Measurements from ENCODE around the gene PPDPF.
A peak's percentile ranks its signal among the peaks of the same experiment; 100 is the strongest.

Gene PPDPF

DNA sequence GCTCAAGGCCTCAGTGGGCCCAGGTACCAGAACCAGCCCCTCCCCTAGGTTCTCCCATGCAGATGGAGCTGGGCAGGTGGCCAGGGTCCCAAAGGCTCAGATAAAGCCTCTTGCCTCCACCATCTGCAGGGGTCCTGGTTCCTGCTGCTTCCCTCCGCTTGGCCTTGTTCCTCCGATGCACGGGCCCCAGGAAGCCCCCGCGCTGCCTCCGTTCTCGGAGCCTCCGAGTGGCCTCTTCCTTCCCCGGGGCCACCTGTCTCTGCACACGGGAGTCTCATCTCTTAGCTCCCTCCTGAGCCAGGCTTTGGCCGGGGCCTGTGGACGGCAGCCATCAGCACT is 18.5 kb downstream of the PPDPF start:
- DNase-seq, result no peak

DNA sequence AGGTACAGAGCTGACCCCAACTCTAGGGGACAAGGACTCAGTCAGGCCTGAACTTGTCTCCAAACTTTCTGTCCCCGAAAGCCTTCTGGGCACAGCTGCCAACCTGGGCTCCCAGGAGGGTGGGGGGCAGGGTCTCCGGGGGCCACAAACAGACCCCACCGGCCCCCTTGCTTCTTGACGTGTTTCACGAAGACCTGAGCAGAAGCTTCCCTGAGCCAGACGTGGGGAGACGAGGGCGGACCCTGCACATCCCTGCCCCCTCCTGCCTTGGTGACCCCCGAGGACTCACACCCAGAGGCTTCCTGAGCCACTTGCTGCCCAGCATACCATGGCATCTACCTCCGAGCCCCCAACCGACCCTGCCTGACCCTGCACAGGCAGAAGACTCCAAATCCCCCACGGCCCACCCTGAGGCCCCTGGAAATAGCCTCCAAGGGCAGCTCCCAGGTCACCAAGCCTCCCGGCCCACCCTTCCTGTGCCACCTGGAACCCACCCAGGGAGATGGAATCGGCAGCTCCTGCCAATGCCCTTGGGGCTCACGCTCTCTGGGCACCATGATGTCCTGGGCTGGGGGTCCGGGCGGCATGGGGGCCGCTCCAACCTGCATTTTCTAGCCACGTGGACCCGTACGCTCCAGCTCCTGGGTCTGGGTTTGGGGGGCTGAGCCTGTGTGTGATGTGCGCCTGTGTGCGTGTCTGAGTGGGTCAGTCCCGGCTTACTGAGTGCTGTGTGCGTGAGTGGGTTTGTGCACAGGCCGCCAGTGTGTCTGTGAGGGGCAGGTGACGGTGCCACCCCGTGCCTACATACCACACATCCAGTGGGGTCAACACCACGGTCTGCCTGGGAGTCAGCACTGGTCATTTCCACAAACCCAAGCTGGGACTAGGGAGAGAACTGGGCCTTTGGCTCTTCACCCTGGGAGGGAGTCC is 19.1 kb downstream of the PPDPF start:
- DNase-seq, result no peak

DNA sequence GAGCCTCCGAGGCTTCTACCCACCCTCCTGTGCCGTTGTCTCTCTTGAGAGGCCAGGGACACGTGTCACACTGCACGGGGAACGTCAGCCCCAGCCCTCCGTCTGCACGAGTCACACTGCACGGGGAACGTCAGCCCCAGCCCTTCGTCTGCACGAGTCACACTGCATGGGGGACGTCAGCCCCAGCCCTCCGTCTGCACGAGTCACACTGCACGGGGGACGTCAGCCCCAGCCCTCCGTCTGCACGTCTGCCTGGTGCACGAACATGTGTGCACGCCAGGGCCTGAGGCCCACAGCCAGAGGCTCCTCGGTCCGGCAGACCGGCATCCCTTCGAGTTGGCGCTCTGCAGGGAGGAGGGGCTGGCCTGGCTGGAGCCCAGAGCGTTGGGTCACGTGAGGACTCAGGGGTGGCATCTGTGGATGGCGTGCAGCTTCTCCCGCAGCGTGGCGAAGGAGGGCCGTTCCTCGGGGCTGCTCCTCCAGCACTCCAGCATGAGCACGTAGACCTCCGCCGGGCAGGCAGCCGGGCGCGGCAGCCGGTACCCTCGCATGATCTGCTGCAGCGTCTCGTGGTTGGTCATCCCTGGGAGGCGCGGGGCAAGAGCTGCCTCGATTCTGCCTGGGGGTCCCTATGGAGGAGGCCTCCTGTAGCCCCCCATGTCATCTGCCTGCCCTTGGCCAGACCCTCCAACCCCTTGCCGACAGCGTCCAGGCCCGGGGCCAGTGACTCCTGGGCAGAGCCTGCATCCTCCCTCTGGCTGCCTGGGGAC is 20.0 kb downstream of the PPDPF start:
- DNase-seq, result no peak

DNA sequence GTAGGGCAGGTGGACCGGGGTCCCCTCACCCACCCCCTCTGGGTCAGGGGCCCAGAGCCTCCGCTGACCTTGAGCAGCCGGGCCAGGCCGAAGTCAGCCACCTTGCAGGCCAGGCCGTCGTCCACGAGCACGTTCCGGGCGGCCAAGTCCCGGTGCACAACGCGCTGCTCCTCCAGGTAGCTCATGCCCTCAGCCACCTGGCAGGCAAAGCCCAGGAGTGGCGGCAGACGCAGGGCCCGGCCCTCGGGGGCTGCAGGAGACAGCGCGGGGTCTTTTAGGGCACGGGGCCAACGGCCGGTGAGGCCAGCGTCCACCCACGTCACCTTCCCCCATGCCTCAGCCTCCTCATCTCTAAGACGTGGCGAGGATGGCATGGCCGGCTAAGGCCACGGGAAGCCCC is 20.8 kb downstream of the PPDPF start:
- no peak for DNase-seq

- DNase-seq, result peak; percentile 66
Observed at GRCh38 chr20:63542031-63542559, 21.5 kb downstream of the PPDPF start.

- DNase-seq, result no peak
Observed at GRCh38 chr20:63542696-63543095, 22.1 kb downstream of the PPDPF start.

DNA sequence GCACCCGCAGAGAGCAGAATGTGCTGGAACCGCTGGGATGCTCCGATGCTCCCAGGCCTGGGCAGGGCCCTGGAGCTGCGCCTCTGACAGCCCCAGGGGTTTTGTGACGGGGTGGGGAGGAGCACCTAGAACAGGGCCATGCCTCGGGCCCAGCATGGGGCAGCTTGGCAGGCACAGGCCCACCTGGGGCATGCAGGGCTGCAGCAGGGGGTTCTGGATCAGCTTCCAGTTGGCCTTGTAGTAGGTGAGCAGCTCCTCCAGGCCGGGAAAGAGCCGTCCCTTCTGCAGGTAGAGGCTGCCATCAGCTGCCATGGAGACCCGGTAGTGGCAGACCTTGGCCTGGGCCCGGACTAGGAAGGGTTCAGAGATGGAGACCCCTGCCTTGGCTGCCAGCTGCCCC is 22.6 kb downstream of the PPDPF start:
- no peak for DNase-seq

DNA sequence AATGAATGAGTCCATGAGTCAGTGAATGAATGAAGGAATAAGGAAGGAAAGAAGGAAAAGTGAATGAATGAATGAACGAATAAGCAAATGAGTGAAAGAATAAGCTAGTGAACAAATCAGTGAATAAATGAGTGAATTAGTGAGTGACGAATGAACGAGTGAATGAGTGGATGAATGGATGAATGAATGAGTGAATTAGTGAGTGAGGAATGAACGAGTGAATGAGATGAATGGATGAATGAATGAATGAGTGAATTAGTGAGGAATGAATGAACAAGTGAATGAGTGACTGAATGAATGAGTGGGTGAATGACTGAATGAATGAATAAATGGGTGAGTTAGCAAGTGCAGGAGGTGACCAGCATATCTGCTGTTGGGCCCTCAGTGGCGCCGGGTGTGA is 23.2 kb downstream of the PPDPF start:
- no peak for DNase-seq

- no peak for DNase-seq
Observed at GRCh38 chr20:63544241-63544957, 23.8 kb downstream of the PPDPF start.

DNA sequence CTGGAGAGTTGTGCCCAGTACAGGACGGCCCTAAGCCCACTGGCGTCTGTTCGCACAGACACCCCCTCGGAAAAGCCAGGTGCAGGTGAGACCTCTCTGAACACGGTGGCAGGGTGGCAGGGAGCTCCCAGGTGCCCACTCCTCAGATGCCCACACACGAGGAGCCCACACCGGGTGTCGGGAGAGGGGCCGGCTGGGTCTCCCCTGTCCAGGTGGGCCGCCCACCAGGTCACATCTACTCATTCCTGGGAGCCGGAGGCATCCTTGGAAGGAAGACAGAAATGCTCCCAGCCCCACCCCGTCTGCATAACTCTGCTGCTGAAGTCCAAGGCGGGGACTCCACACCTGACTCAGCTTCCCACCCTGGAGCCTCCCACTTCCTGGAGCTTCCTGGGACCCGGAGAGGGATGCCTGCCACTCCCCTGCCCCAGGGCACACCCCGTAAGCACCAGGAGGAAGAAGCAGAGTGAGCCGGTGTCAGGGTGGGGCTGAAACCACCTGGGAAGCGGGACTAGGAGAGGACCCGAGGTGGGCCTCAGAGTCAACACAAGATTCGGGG is 24.5 kb downstream of the PPDPF start:
- no peak for DNase-seq

- DNase-seq, result no peak
Observed at GRCh38 chr20:63545814-63546213, 25.2 kb downstream of the PPDPF start.

- no peak for DNase-seq
Observed at GRCh38 chr20:63546256-63546955, 25.8 kb downstream of the PPDPF start.

- DNase-seq, result no peak
Observed at GRCh38 chr20:63546956-63547724, 26.6 kb downstream of the PPDPF start.

- no peak for DNase-seq
Observed at GRCh38 chr20:63547725-63548480, 27.3 kb downstream of the PPDPF start, which contains the start of gene SRMS. SRMS (minus strand) TSS chr20:63547749; CDS start chr20:63547463, 286 bp downstream.

- no peak for DNase-seq
Observed at GRCh38 chr20:63548542-63548941, 28.0 kb downstream of the PPDPF start.

DNA sequence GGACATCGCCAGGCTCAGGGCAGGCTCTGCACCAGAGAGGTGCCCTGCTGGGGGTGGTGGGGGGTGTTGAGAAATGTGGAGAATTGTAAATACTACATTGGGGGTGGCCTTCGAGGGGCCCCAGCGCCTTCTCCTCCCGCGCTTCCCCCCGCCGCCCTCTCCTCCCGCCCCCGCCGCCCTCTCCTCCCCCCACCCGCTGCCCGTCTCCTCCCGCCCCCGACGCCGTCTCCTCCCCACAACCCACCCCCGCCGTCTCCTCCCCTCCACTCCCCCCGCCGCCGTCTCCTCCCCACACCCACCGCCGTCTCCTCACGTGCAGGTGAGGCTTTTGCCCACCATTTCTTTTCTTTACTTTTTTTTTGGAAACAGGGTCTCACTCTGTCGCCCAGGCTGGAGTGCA is 28.5 kb downstream of the PPDPF start:
- no peak for DNase-seq

- no peak for DNase-seq
Observed at GRCh38 chr20:63549679-63550282, 29.2 kb downstream of the PPDPF start.

GRCh38 chr20:63551068-63551467 is 30.5 kb downstream of the PPDPF start:
- no peak for DNase-seq

DNA sequence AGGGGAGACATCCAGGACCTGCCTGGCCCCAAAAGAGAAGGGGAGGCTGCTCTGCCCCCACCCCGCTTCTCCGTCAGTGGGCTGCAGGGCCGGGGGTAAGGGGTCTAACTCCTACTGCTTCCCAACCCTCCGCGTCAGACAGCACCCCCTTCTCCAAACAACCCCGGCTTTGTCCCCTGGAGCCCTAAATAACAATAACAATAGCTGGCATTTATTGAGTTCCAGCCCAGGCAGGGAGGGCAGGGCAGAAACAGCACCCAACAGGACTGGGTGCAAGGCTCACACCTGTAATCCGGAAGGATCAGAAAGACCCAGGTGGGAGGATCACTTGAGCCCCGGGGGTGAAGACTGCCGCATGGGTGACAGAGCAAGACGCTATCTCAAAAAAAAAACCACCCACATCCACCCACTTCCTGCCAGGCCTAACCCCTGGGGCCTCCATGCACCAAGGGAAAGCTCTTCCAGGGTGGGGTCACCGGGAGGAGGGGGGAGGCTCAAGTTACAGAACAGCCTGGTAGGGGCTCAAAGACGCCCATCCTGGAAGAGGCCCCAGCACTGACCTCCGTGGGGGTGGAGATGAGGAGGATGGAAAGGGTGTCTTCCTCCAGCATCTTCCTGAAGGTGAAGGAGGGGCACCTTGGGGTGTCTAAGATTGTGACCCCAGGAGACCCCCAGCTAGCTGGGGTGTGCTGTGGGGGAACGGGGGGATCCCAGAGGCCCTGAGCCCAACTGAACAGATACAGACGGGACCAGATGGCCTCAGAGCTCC is 32.1 kb downstream of the PPDPF start:
- no peak for DNase-seq
